Osteocyte (in vitro differentiated cells): ENCODE measurements around the gene SHC2. TPM values are rescaled to one million over a fixed set of nuclear protein-coding genes. Genes with fewer than 3 reads are reported as not detected.

ENCODE experiments used
- DNase-seq: peaks from one replicate; pipeline ENCODE4 v3.0.0; 2021; ENCODE audit warnings: mixed read lengths; ENCODE audit not compliant: unreplicated experiment; ENCODE audit errors: extremely low spot score
- H3K27ac Mint-ChIP-seq: one replicate; pipeline ENCODE4 v1.8.0; 2021; ENCODE audit warnings: mild to moderate bottlenecking, mixed read lengths; ENCODE audit not compliant: unreplicated experiment
- H3K27me3 Mint-ChIP-seq: one replicate; pipeline ENCODE4 v1.8.0; 2021; ENCODE audit warnings: mixed read lengths; ENCODE audit not compliant: unreplicated experiment
- H3K36me3 Mint-ChIP-seq: one replicate; pipeline ENCODE4 v1.8.0; 2021; ENCODE audit warnings: mixed read lengths; ENCODE audit not compliant: unreplicated experiment
- H3K4me1 Mint-ChIP-seq: one replicate; pipeline ENCODE4 v1.8.0; 2021; ENCODE audit warnings: mixed read lengths; ENCODE audit not compliant: unreplicated experiment
- H3K4me3 Mint-ChIP-seq: one replicate; pipeline ENCODE4 v1.8.0; 2021; ENCODE audit warnings: mild to moderate bottlenecking, moderate library complexity, mixed read lengths; ENCODE audit not compliant: unreplicated experiment
- H3K9me3 Mint-ChIP-seq: one replicate; pipeline ENCODE4 v1.8.0; 2021; ENCODE audit warnings: mixed read lengths; ENCODE audit not compliant: unreplicated experiment
- CTCF ChIP-seq: fragments of 200-600 bp; sonication (generic); IDR thresholded peaks from 2 replicates; pipeline ENCODE4 v1.5.0; 2021; ENCODE audit warnings: antibody characterized with exemption, mild to moderate bottlenecking, moderate library complexity
- total RNA-seq: library from RNA; stranded (reverse); gene quantifications from 2 replicates; pipeline ENCODE4 v1.2.1, GENCODE V29; 2021

The SHC2 gene
- total RNA-seq, 1 donor from 2014 or later, result 61.7 TPM

GRCh38 chr19:373391-374182, 87.2 kb downstream of the SHC2 start:
- H3K27me3 Mint-ChIP-seq, result peaks cover 33% of the 10 kb centered on the region
- H3K36me3 Mint-ChIP-seq, result no peaks in the 10 kb centered on the region
- DNase-seq, result peak; percentile 82
- no peak for TF ChIP-seq CTCF
- H3K9me3 Mint-ChIP-seq, result no peaks in the 10 kb centered on the region
- H3K4me3 Mint-ChIP-seq, result no peak overlapping the region
- H3K4me1 Mint-ChIP-seq, result peaks cover 4% of the 10 kb centered on the region
- H3K27ac Mint-ChIP-seq, result no peak overlapping the region

- DNase-seq, result peak; percentile 75
- Mint-ChIP-seq H3K27ac (no peak overlapping the region), H3K9me3 (no peaks in the 10 kb centered on the region), H3K27me3 (peaks cover 39% of the 10 kb centered on the region), H3K4me3 (no peak overlapping the region), H3K4me1 (peaks cover 4% of the 10 kb centered on the region), H3K36me3 (no peaks in the 10 kb centered on the region)
- TF ChIP-seq CTCF, result no peak
Observed at GRCh38 chr19:372306-372890, 88.4 kb downstream of the SHC2 start.

- TF ChIP-seq CTCF, result no peak
- Mint-ChIP-seq H3K36me3 (no peaks in the 10 kb centered on the region), H3K4me1 (peaks cover 4% of the 10 kb centered on the region), H3K4me3 (no peak overlapping the region), H3K9me3 (no peaks in the 10 kb centered on the region), H3K27ac (no peak overlapping the region), H3K27me3 (peaks cover 47% of the 10 kb centered on the region)
- peak; percentile 53 for DNase-seq
Observed at GRCh38 chr19:371501-372168, 89.2 kb downstream of the SHC2 start.

- Mint-ChIP-seq H3K27me3 (peaks cover 52% of the 10 kb centered on the region), H3K4me1 (peaks cover 4% of the 10 kb centered on the region), H3K27ac (no peak overlapping the region), H3K9me3 (no peaks in the 10 kb centered on the region), H3K36me3 (no peaks in the 10 kb centered on the region), H3K4me3 (no peak overlapping the region)
- DNase-seq, result peak; percentile 73
- no peak for TF ChIP-seq CTCF
Observed at GRCh38 chr19:370641-371330, 90.0 kb downstream of the SHC2 start.
